ENCODE data around the gene KRT85.
"Not testable (repeated sequence)": the region's sequence is repeated elsewhere in the genome, so short reads cannot be mapped to it uniquely, and the experiment has no call there.

Gene KRT85

DNA sequence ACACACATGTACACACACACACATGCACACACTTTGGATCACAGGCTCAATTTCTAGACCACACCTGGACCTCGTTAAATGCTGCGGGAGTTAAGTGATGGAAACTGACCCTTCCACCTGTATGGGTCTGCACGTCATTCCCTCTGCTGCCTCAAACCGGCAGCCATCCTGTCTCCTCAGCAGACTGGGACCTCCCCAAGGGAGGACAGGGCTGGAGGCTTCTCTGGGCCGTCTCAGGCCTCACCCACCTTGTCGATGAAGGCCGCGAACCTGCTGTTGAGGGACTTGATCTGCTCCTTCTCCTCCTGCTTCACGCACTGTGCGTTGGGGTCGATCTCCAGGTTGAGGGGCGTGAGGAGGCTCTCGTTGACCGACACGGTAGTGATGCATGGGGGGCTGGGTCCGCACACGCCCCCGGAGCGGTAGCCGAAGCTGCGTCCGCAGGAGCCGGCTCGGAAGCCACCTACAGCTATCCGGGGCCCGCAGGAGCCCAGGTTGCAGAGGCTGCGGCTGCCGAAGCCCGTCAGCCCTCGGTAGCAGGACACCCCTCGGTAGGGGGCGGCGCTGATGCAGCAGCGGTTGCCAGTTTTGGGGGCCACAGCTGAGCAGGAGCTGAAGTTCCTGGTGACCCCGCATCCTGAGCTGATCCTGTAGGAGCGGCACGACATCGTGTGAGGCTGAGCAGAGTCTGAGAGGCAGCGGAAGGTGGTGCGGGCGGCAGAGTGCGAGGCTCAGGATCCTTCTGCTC lies at the start of gene KRT85:
Gene KRT85, minus strand, starts transcription at position 744 of the 748 bp plus-strand sequence. Its CDS starts 76 bp downstream, at position 668.
- no peak for DNase-seq

- no peak for DNase-seq
These were observed 49.5 kb upstream of the KRT85 start for GRCh38 chr12:52416795-52417194.

GRCh38 chr12:52415870-52416750 lies 48.8 kb upstream of the KRT85 start:
- DNase-seq, result no peak

GRCh38 chr12:52414936-52415335 lies 47.7 kb upstream of the KRT85 start:
- DNase-seq, result no peak

GRCh38 chr12:52413782-52414345 lies 46.6 kb upstream of the KRT85 start:
- no peak for DNase-seq

DNA sequence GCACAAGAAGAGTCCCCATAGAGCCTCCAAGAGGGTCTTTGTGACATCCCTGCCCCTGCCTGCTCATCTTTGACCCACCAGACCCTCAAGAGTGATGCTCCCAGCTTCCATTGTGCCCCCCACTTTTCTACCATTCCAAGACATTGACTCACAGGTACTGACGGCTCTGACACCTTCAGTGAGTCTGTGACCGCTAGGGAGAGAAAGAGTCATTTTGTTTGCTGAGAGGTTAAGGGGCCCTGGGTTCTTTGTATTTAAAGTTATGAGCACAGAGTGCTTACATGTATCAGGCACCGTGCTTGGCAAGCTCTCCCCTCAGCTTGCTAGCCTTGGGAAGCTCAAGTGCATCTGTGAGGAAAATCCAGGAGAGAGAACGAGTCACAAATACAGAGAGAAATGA lies 45.9 kb upstream of the KRT85 start:
- no peak for DNase-seq

GRCh38 chr12:52411815-52412214 lies 44.5 kb upstream of the KRT85 start:
- no peak for DNase-seq

GRCh38 chr12:52410589-52411248 lies 43.4 kb upstream of the KRT85 start:
- DNase-seq, result not testable (repeated sequence)

DNA sequence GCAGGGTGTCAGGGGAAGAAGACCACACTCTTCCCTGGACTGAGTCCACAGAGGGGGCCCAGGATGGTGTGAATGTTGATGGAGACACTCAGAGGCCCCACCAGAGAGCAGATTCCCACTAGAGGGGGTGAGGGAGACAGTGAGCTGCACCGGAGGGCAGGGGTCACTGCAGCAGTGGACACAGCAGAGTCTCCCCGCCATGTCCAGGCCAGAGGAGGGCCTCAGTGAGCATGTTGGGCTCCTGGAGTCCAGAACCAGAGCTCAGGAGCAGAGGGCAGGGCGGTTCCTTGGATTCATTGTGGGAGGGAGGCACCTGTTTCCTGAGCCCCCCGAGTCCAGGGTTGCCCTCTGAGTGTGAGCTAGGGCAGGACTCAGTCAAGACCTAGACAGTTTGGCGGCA lies 40.6 kb upstream of the KRT85 start:
- no peak for DNase-seq

GRCh38 chr12:52405922-52406385 lies 38.7 kb upstream of the KRT85 start, which contains the start of gene KRT82:
KRT82 (minus strand) TSS chr12:52406335; CDS start chr12:52406277, 58 bp downstream.
- no peak for DNase-seq

- DNase-seq, result no peak
These were observed 37.7 kb upstream of the KRT85 start for GRCh38 chr12:52404951-52405350.

- no peak for DNase-seq
These were observed 36.3 kb upstream of the KRT85 start for GRCh38 chr12:52403561-52403960.

DNA sequence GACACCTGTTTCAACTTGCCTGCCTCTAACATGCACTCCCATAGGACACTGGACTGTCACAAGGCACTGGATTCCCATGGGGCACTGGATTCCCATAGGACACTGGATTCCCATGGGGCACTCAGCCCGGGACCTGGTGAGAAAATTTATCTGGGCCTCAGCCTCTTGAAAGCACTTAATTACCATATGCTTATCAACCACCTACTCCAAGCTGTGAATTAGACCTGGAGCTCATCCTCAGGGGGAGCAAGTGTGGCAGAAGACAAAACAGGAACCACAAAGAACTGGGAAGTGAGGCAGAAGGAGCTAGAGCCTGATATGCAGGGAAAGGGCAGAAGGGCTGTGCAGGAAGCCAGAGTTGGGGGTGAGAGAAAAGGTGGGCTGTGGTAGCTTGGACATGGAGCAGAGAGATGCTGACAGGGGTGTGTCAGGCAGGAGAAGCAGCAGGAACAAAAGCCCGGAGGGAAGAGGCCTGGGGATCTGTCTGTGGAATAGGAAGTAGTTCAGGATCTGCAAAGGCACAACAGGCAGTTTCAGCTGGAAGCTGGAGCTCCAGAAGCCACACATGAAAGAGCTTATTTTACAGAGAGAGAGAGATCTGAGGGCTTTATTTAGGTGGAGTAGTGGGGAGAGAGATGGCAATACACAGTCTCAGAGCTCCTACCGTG lies 35.7 kb upstream of the KRT85 start:
- DNase-seq, result no peak

- no peak for DNase-seq
These were observed 35.1 kb upstream of the KRT85 start for GRCh38 chr12:52402377-52402776.

DNA sequence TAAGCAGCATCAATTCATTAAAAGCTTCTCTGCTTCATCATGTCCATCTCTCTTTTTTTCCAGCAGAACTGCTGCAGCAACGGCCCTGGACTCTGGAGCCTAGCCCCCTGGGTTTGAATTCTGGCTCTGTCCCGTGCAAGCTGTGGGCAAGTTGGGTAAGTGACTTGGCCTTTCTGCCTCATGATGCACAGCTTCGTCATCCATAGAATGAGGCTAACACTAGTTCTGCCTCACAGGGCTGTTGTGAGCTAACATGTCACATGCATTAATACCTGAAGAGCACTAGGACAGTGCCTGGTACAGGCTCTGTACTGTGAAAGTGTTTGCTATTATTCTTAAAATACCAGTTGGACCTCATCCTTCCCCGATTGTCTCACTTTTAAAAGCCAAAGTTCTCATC lies 34.6 kb upstream of the KRT85 start:
- no peak for DNase-seq

GRCh38 chr12:52401526-52401925 lies 34.2 kb upstream of the KRT85 start:
- DNase-seq, result no peak

DNA sequence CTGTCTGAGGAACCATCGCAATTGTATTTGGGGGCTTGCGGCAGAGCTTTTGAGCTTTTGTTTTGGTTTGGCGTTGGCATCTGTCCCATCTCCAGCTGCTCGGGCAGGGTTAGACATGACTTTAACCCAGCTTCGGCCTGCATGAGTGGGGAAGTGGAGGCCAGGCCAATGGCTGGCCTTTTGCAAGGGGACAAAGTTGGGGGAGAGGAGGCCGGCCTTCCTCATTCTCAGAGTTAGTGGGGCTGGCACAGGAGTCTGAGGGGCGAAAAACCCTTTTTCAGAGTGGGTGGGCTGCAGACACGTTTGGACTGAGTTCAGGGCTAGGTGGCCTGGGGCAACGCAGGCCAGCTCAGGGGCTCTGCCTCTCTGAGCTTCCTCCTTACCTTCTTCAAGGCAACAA lies 33.6 kb upstream of the KRT85 start:
- DNase-seq, result no peak

DNA sequence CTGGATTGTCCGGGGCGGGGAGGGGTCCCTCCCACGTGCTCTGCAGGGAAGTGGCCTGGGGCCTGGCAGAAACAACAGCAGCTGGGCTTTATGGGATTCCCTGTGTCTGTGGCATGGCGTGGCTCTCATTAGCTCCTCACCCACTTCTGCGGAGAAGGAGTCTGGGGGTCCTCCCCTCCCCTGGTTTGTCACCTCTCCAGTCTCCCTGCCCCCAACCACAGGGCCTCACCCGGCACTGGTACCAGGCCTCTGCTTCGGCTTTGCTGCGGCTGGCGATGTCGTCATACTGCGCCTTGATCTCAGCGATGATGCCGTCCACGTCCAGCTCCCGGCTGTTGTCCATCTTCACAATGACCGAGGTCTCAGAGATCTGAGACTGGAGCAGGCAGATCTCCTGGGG lies 32.5 kb upstream of the KRT85 start:
- no peak for DNase-seq

- no peak for DNase-seq
These were observed 30.9 kb upstream of the KRT85 start for GRCh38 chr12:52398176-52398575.

- DNase-seq, result no peak
These were observed 29.4 kb upstream of the KRT85 start for GRCh38 chr12:52396656-52397055.

DNA sequence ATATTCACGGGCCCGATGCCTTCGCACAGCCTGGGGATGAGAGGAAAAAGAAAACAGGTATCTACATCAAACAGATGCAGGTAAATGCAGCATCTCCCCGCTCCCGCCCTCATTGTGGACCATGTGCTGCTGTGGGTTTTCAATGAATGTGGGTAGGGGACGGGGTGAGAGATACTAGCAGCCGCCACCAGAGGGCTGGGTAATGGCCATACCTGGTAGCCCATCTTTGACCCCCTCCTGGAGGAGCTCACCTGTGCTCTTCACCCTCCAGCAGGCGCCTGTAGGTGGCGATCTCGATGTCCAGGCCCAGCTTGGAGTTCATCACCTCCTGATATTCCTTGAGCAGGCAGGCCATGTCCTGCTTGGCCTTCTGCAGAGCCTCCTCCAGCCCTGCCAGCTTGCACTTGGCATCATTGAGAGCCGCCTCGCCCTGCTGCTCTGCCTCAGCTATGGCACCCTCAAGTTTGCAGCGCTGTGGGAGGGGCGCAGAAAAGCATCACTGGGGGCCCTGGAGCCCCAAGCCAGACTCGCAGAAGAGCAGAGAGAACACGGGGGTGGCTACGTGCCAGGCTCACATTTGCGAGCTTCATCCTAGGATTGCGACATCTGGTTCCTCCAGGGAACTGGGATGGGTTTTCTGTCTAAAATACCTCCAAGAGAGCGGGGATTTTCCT lies 28.6 kb upstream of the KRT85 start:
- no peak for DNase-seq

All from activated CD4-positive, alpha-beta T cell treated with anti-CD3 and anti-CD28 coated beads for 1 hour (primary cell).